Measurements from ENCODE around the gene HDAC1. TPM values are rescaled to one million over a fixed set of nuclear protein-coding genes. Genes with fewer than 3 reads are reported as not detected.
"Not testable (repeated sequence)": the region's sequence is repeated elsewhere in the genome, so short reads cannot be mapped to it uniquely, and the experiment has no call there.

HDAC1 gene
- total RNA-seq, 1 experiment from 2014 or later, result 35.6 TPM

DNA sequence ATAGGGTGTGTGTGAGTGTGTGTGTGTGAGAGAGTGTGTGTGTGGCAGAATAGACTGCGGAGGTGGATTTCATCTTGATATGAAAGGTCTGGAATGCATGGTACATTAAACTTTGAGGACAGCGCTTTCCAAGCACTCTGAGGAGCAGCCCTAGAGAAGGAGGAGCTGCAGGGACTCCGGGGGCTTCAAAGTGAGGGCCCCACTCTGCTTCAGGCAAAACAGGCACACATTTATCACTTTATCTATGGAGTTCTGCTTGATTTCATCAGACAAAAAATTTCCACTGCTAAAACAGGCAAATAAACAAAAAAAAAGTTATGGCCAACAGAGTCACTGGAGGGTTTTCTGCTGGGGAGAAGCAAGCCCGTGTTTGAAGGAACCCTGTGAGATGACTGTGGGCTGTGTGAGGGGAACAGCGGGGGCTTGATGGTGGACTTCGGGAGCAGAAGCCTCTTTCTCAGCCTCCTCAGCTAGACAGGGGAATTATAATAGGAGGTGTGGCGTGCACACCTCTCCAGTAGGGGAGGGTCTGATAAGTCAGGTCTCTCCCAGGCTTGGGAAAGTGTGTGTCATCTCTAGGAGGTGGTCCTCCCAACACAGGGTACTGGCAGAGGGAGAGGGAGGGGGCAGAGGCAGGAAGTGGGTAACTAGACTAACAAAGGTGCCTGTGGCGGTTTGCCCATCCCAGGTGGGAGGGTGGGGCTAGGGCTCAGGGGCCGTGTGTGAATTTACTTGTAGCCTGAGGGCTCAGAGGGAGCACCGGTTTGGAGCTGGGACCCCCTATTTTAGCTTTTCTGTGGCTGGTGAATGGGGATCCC is 18.3 kb upstream of the HDAC1 start:
- no peak for DNase-seq (ENCODE audit: extremely low read depth, low read depth)

DNA sequence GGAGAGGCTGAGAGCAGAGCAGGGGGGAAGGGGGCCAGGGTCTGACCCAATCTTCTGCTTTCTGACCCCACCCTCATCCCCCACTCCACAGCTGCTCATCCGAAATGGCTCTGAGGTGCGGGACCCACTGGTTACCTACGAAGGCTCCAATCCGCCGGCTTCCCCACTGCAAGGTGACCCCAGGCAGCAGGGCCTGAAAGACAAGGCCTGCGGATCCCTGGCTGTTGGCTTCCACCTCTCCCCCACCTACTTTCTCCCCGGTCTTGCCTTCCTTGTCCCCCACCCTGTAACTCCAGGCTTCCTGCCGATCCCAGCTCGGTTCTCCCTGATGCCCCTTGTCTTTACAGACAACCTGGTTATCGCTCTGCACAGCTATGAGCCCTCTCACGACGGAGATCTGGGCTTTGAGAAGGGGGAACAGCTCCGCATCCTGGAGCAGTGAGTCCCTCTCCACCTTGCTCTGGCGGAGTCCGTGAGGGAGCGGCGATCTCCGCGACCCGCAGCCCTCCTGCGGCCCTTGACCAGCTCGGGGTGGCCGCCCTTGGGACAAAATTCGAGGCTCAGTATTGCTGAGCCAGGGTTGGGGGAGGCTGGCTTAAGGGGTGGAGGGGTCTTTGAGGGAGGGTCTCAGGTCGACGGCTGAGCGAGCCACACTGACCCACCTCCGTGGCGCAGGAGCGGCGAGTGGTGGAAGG is 17.1 kb upstream of the HDAC1 start:
- no peak for DNase-seq (ENCODE audit: extremely low read depth, low read depth)

DNA sequence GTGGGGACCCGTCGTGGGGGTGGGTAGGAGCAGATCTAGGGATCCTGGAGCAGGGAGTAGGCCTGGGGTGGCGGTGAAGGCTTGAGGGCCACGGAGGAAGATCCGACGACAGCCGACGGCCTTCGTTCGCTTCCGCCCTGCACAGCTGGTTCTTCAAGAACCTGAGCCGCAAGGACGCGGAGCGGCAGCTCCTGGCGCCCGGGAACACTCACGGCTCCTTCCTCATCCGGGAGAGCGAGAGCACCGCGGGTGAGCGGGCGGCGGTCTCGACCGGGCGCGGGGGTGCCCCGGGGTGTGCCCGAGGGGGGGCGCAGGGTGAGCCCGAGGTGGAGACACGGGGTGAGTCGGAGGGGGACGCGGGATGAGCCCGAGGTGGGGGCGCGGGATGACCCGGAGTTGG is 16.5 kb upstream of the HDAC1 start:
- DNase-seq (ENCODE audit: extremely low read depth, low read depth), result no peak

DNA sequence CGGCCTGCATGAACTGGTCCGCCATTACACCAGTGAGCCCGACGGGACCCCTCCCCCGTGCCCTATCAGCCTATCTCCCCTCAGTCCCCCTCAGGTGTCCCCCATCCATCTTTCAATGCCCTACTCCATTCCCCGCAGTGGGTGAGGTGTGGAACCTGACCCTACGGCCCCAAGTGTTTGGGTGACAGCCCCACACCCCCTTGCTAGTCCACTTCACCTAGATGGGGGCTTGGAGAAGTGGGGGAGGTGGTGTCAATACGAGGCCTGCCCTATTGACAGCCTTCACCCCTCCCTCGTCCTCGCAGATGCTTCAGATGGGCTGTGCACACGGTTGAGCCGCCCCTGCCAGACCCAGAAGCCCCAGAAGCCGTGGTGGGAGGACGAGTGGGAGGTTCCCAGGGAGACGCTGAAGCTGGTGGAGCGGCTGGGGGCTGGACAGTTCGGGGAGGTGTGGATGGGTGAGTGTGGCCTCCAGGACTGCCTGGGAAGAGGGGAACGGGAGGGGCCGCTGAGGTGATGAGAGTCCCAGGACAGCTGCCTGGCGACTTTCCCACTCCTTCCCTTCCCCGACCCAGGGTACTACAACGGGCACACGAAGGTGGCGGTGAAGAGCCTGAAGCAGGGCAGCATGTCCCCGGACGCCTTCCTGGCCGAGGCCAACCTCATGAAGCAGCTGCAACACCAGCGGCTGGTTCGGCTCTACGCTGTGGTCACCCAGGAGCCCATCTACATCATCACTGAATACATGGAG is 15.7 kb upstream of the HDAC1 start:
- no peak for DNase-seq (ENCODE audit: extremely low read depth, low read depth)

DNA sequence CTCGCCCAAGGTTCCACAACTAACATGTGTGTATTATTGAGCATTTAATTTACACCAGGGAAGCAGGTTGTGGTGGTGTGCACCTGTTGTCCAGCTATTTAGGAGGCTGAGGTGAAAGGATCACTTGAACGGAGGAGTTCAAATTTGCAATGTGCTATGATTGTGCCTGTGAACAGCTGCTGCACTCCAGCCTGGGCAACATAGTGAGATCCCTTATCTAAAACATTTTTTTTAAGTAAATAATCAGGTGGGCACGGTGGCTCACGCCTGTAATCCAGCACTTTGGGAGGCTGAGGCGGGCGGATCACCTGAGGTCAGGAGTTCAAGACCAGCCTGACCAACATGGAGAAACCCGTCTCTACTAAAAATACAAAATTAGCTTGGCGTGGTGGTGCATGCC is 7.1 kb upstream of the HDAC1 start:
- DNase-seq (ENCODE audit: extremely low read depth, low read depth), result not testable (repeated sequence)

DNA sequence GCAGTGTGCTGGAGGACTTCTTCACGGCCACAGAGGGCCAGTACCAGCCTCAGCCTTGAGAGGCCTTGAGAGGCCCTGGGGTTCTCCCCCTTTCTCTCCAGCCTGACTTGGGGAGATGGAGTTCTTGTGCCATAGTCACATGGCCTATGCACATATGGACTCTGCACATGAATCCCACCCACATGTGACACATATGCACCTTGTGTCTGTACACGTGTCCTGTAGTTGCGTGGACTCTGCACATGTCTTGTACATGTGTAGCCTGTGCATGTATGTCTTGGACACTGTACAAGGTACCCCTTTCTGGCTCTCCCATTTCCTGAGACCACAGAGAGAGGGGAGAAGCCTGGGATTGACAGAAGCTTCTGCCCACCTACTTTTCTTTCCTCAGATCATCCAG is 6.2 kb upstream of the HDAC1 start:
- no peak for DNase-seq (ENCODE audit: extremely low read depth, low read depth)

DNA sequence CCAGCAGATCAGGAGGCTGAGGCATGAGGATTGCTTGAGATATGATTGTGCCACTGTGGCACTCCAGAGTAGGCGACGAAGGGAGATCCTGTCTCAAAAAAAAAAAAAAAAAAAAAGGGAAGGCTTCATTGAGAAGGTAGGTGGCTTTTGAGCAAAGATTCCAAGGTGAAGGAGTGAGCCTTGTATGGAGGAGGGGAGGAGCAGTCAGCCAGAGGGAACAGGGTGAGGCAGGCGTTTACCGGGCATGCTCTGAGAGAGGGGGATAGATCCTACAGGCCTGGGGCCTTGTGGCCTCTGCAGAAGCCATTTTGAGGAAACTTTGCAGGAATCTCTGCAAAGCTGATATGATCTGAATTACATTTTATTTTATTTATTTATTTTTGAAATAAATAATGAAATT is 5.1 kb upstream of the HDAC1 start:
- no peak for DNase-seq (ENCODE audit: extremely low read depth, low read depth)

DNA sequence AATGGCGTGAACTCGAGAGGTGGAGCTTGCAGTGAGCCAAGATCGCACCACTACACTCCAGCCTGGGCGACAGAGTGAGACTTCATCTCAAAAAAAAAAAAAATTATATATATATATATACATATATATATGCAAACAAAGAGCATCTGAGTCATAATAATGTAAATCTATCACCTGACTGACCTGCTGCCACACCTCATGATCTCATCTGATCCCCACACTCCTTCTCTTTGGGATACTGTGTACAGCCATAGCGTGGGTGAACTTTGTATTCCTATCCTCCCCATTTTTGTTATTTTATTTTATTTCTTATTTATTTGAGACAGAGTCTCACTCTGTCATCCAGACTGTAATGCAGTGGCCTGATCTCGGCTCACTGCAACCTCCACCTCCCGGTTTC is 2.6 kb upstream of the HDAC1 start:
- no peak for DNase-seq (ENCODE audit: extremely low read depth, low read depth)

DNA sequence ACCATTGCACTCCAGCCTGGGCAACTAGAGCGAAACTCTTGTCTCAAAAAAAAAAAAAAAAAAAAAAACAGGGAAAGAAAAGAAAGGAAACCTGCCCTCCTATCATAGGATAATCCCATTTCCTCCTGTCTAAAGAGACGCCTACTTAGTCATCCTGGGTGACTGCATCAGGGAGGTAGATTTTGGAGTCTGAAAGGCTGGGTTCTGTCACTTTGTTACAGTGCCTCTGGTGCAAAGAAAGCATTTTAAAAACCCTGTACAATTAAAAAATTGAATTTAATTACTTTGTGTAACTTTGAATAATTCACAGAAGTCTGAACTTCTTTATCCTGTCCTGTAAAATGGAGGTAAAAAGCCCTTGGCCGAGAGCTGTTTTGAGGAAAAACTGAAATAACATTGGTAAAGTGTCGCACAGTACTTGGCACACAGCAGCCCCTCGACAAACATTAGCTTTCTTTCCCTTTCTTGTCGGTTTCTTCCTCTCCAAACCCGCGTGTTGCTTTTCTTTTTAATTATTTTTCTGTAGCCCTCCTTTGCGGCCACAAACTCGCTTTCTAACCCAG is 657 bp upstream of the HDAC1 start:
- DNase-seq (ENCODE audit: extremely low read depth, low read depth), result no peak

DNA sequence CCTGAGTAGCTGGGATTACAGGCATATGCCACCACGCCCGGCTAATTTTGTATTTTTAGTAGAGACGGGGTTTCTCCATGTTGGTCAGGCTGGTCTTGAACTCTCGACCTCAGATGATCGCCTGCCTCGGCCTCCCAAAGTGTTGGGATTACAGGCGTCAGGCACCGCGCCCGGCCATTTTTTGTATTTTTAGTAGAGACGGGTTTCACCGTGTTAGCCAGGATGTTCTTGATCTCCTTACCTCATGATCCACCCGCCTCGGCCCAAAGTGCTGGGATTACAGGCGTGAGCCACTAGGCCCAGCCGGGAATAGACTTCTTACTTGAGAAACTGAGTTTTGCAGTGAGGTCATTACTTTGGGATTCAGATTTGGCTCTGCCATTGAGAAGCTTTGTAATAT is 6.3 kb downstream of the HDAC1 start:
- not testable (repeated sequence) for DNase-seq (ENCODE audit: extremely low read depth, low read depth)

DNA sequence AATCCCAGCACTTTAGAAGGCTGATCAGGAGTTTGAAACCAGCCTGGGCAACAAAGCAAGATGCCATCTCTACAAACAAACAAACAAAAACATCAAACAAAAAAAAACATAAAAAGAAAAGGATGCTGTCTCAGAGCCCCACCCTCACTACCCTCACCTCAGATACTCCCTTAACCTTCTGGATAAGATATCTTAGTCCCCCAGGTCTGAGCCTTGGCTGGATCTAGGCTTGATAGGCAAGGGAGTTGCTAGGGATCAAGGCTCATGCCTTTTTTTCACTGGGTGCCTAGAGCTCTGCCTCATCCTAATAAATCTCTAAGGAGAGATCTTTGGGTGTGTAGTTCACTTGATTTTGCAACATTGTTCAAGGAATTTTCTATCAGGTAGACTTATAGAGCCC is 7.4 kb downstream of the HDAC1 start:
- no peak for DNase-seq (ENCODE audit: extremely low read depth, low read depth)

DNA sequence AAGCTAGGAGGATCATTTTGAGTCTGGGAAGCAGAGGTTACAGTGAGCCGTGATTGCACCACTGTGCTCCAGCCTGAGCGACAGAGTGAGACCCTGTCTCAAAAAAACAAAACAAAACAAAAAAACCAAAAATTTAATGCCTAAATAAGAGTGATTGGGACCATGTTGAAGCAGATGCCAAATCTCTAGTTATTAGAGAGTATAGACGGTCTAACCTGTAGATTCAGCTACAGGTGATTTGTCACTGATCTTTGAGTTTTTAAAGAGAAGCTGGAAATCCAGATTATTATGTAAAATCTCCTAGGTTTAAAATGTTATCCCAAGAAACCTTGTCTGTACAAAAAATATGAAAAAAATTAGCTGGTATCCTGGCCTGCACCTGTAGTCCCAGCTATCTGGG is 11.5 kb downstream of the HDAC1 start:
- no peak for DNase-seq (ENCODE audit: extremely low read depth, low read depth)

DNA sequence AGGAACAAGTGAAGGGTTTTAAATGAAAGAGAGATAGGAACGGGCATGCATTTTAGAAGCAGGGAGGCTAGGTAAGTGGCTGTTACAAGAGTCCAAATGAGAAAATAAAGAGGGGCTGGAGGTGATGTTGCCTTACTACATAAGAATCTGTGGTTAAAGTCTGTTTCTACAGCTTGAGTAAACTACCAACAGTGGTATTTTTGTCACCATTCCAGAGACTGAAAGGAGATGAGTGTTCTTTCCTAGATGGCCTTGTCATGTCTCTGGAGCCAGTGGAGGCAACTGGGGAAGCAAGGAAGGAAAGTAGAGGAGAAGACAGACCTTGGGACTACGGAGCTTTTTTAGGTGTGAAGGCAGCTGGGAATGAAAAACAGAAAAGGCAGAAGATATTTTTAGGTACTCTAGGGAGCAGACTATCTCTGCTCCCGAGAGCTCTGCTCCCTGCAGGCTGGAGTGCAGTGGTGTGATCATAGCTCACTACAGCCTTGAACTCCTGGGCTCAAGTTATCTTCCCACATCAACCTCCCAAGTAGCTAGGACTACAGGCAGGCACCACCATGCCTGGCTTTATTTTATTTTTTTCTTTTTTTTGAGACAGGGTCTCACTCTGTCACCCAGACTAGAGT is 12.2 kb downstream of the HDAC1 start:
- no peak for DNase-seq (ENCODE audit: extremely low read depth, low read depth)

DNA sequence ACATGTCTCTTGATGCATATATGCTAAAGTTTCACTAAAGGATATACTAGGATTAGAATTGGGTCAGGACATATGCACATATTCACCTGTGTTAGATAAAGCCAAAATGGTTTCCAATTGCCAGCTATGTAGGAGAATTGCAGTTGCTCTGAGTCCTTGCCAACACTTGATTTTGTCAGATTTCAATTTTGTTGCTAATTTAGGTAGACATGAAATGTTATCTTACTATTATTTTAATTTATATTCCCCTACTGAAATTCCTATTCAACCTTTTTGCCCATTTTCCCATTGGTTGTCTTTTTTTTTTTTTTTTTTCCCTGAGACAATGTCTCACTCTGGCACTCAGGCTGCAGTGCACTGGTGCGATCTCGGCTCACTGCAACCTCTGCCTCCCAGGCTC is 13.4 kb downstream of the HDAC1 start:
- DNase-seq (ENCODE audit: extremely low read depth, low read depth), result no peak

DNA sequence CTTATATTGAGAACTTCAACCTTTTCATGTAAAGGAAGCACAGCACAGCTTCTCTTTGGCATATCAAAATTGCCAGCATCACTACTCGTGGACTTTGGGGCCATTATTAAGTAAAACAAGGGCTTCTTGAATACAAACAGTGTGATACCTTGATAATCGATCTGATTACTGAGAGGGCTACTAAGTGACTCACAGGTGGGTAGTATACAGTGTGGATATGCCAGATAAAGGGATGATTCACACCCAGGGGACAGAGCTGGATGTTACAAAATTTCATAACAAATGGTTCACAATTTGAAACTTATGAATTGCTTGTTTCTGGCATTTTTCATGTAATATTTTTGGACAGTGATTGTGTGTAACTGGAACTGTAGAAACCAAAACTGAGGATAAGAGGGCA is 15.4 kb downstream of the HDAC1 start:
- no peak for DNase-seq (ENCODE audit: extremely low read depth, low read depth)

DNA sequence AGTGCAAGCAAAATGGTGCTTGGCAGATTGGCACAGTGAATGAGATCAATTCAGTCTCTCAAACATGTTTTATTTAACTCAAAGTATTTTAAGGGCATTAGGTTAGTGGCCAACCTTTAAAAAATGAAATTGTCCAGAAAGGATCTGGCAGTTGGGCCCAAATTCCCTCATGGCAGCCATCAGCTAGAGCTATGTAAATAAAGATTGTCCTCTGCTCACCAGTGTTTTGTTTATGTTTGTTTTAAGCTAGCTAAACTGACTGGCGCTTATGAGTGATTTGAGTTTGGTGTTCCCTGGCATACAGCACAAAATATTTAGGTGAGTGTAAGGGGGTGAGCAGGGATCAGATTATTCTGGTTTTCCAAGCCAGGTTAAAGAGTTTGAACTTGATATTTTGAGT is 18.1 kb downstream of the HDAC1 start:
- DNase-seq (ENCODE audit: extremely low read depth, low read depth), result no peak

DNA sequence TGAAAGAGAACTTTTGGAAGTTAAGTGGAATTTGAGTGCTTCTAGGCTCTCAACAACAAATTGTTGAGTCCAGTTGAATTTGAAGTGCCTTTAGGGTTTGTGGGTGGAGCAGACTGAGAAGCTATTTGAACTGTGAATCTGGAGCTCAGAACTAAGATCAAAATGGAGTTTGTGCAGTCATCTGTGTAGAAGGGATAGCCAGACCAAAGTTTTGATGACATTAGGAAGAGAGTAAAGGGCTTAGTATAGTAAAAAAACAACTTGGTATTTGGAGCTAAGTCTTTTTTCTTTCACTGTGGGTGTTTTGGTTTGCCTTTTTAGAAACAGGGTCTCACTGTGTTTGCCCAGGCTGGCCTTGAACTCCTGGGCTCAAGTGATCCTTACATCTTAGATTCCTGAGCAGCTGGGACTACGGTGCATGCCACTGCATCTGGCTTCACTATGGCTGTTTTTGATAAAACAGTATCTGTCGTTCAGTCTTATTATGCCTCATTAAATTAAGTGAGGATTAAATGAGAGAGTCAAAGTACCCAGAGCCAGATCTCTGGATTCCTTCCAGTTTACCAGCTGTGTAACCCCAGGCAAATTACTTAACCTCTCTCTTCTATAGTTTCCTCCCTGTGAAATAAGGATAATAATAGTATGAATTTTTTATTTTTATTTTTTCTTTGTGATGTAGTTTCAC is 20.0 kb downstream of the HDAC1 start:
- no peak for DNase-seq (ENCODE audit: extremely low read depth, low read depth)

DNA sequence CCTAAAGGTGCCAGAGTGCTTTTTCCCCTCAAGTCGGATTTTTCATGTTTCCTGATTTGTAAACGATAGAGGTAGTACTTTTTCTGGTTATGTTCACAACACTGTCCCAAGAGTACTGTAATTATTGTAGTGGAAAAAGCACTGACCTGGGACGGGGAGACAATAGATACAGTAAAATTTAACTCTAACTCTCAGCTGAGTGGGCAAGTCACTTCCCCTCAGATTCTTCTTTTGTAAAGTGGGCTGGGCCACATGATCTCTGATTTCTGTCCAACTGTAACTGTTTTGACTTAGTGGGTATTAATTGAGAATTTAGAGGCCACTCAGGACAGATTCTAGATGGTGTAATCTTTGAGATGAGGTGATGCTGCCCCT is 25.0 kb downstream of the HDAC1 start:
- no peak for DNase-seq (ENCODE audit: extremely low read depth, low read depth)

DNA sequence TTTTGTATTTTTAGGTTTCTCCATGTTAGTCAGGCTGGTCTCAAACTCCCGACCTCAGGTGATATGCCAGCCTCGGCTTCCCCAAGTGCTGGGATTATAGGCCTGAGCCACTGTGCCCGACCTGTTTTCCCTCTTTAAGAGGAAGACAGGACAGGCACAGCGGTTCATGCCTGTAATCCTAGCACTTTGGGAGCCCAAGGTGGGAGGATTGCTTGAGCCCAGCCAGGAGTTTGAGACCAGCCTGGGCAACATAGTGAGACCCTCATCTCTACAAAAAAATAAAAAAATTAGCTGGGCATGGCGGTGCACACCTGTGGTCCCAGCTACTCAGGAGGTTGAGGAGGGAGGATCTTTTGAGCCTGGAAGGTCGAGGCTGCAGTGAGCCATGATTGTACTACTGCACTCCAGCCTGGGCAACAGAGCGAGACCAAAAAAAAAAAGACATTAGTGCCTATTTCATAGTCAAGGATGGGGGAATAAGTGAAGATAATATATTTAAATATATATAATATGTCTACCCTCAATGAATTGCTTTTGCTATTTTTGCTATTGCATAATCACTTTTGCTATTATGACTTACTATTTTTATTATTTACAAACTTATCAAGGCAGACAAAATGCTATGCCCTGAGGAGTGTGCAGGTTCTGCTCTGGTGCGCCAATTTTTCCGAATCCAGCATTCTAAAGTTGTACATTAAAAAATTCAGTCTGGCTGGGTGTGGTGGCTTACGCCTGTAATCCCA is 26.4 kb downstream of the HDAC1 start:
- no peak for DNase-seq (ENCODE audit: extremely low read depth, low read depth)
